BLaER1 (cell line): ENCODE results near the gene H1-8.

Experiments
- H3K27ac ChIP-seq: shearing (Covaris generic); formaldehyde crosslinking; 2 replicates; pipeline ENCODE4 v1.8.1; 2022
- H3K27me3 ChIP-seq: shearing (Covaris generic); formaldehyde crosslinking; 2 replicates; pipeline ENCODE4 v1.8.1; 2022
- H3K36me3 ChIP-seq: shearing (Covaris generic); formaldehyde crosslinking; 2 replicates; pipeline ENCODE4 v1.8.1; 2022
- H3K4me1 ChIP-seq: shearing (Covaris generic); formaldehyde crosslinking; 2 replicates; pipeline ENCODE4 v1.8.1; 2022
- H3K4me2 ChIP-seq: shearing (Covaris generic); formaldehyde crosslinking; 2 replicates; pipeline ENCODE4 v1.8.1; 2022
- H3K4me3 ChIP-seq: shearing (Covaris generic); formaldehyde crosslinking; 2 replicates; pipeline ENCODE4 v1.8.1; 2022
- H3K9ac ChIP-seq: shearing (Covaris generic); formaldehyde crosslinking; 2 replicates; pipeline ENCODE4 v1.8.1; 2022
- H3K9me3 ChIP-seq: shearing (Covaris generic); formaldehyde crosslinking; 2 replicates; pipeline ENCODE4 v1.8.1; 2022
- H4K20me1 ChIP-seq: shearing (Covaris generic); formaldehyde crosslinking; 2 replicates; pipeline ENCODE4 v1.8.1; 2022
- Cebpa-rat ChIP-seq: shearing (Covaris generic); IDR thresholded peaks from 2 replicates; pipeline ENCODE4 v1.8.1; 2022

The H1-8 gene

DNA sequence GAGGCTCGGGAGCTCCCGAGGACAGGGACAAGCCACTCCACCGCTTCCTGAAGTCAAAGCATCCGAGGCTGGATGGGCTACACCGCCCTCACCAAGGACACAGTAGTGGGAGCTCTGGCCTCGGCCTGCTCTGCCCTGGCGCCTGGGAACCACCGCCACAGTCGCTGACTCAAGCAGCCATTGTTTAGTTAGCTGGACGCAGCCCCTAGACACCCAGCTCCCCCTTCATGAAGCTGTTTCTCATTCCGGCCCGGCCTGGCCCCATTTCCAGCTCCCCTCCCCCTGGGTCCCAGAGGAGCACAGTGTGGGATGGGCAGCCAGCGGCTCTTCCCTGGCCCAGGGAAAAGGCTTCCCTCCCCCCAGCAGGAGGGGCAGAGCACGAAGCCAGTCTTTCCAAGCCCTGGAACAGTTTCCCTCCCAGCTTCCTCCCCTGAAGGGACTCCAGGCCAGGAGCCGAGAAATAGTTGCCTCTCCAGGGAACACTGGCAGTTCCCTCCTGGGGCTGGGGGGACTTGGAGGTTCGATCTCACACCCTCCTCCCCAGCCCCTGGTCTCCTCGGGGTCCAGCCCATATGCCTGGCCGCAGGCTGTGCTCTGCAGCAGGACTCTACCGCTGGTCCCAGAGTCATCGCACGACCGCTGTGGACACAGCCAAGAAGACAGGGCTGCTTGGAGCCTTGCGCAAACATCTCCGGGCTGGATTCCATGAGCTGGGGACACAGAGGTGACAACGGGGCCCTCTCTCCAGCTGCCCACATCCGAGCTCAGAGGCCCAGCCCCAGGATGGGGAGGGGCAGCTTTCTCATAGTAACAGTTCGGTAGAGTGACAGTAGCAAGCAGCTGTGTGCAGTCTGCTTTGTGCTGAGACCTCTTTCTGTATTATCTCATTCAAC, 53.5 kb downstream of the H1-8 start:
- peak overlapping the region; percentile 55 for H3K4me3 ChIP-seq
- H3K27ac ChIP-seq, result peak overlapping the region; percentile 99
- no peaks in the 10 kb centered on the region for H3K27me3 ChIP-seq
- peak; percentile 51; the same call in 1 of the 2 replicates for TF ChIP-seq Cebpa-rat
- H4K20me1 ChIP-seq, result peaks cover 39% of the 10 kb centered on the region
- peaks cover 98% of the 10 kb centered on the region for H3K4me1 ChIP-seq
- H3K9me3 ChIP-seq, result no peaks in the 10 kb centered on the region
- peaks cover 3% of the 10 kb centered on the region for H3K36me3 ChIP-seq
- H3K9ac ChIP-seq, result peak overlapping the region; percentile 87
- H3K4me2 ChIP-seq, result peak overlapping the region; percentile 100

DNA sequence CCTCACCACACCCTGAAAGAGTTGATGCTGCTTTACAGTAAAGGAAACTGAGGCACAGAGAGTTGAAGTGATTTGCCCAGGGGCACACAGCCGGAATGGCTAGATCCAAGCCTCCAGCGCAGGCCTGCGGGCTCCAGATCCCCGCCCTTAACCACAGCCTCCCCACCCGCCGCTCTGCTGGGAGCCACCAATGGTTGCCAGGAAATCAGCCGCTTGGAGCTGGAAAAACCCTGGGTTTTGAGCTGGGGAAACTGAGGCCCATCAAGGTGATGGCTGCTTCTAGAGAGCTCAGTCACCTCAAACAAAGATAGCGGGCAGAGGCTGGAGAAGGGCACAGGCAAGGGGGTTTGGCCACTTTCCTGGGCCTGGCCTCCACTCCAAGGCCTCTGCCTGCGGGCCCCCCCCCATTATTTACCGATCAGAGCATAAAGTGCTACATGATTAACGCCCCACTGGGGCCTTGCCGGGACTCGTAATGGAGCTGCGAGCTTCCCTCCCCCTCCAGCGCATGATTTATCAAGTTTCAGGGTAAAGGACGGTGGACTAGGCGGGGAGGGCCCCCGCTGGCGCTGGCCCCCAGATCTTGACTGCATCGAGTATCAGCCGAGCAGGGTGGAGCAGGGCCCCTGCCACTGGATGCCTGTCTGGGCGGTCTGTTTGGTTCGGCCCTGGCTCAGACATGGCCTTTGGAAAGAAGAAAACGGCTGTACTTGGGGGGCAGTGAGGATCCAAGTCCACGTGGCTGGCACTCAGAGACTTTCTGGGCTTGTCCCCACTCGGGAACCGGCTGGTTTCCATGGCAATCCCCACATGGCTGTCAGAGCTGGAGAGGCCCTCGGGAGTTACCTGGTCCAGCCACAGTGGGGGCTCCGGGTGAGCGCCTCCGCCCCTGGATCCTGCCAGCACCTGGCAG, 54.4 kb downstream of the H1-8 start:
- Histone ChIP-seq H3K9ac (peak overlapping the region; percentile 87), H3K9me3 (no peaks in the 10 kb centered on the region), H3K4me1 (peaks cover 98% of the 10 kb centered on the region), H3K4me2 (peak overlapping the region; percentile 100), H3K27ac (peak overlapping the region; percentile 99), H3K4me3 (peak overlapping the region; percentile 55), H3K27me3 (no peaks in the 10 kb centered on the region), H3K36me3 (peaks cover 12% of the 10 kb centered on the region), H4K20me1 (peaks cover 48% of the 10 kb centered on the region)
- no peak for TF ChIP-seq Cebpa-rat

DNA sequence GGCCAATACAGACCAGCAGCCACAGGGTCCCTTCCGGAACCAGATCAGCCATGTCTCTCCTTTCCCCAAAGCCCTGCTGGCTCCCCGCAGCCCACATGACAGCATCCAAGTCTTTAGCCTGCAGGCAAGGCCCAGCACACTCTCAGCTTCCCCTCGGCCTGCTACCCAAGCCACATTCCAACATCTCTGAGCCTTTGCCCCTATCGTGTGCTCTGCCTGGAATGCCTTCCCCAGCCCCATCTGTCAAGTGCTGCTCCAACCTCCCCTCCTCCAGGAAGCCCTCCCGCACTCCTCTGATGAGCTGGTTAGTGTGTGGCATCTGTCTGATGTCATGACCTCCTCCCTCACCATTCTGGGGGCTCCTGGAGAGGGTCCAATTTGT, 55.0 kb downstream of the H1-8 start:
- H3K4me2 ChIP-seq, result peak overlapping the region; percentile 100
- H3K4me3 ChIP-seq, result peak overlapping the region; percentile 55
- H3K27ac ChIP-seq, result peak overlapping the region; percentile 99
- H3K27me3 ChIP-seq, result no peaks in the 10 kb centered on the region
- TF ChIP-seq Cebpa-rat, result no peak
- H4K20me1 ChIP-seq, result peaks cover 54% of the 10 kb centered on the region
- peaks cover 100% of the 10 kb centered on the region for H3K4me1 ChIP-seq
- H3K36me3 ChIP-seq, result peaks cover 17% of the 10 kb centered on the region
- H3K9ac ChIP-seq, result peak overlapping the region; percentile 87
- H3K9me3 ChIP-seq, result no peaks in the 10 kb centered on the region

DNA sequence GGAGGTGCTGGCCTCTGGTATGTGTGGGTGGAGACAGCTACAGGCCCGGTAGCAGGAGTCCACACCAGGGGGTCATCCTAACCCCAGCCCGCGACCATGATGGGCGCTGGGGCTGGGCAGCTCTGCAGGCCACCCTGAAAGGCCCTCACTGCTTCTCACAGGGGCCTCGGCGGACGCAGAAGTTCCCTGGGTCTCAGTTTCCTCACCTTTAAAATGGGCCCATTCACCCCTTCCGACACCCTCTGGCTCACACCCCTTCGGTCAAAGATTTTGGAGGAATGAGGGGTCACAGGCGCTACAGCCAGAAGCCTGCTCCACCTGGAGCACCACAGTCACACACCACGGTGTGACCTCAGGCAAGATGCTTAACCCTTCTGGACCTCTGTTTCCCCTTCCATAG, 55.5 kb downstream of the H1-8 start:
- Histone ChIP-seq H3K4me3 (peak overlapping the region; percentile 55), H3K4me1 (peaks cover 100% of the 10 kb centered on the region), H4K20me1 (peaks cover 59% of the 10 kb centered on the region), H3K27ac (peak overlapping the region; percentile 99), H3K27me3 (no peaks in the 10 kb centered on the region), H3K9ac (peak overlapping the region; percentile 87; the same call in 1 of the 2 replicates), H3K36me3 (peaks cover 19% of the 10 kb centered on the region), H3K4me2 (peak overlapping the region; percentile 100), H3K9me3 (no peaks in the 10 kb centered on the region)
- TF ChIP-seq Cebpa-rat, result no peak

DNA sequence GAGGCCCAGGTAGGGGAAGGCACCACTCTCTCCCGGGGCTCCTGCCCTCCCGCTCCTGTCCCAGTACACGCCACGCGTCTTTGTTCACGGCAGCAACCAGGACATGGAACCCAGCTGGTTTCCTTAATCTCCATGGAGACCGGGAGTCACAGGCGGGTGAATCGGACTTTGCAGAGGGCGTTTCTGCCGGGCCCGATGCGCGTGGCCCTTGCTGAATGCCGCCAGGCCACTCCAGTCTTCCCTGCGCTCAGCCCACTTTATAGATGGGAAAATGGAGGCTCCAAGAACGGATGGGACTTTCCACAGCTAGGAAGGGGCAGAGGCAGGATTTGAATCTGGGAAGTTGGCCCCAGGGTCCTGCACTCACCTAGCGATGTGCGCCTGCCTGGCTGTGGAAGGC, 56.1 kb downstream of the H1-8 start:
- no peak for TF ChIP-seq Cebpa-rat
- Histone ChIP-seq H3K27me3 (no peaks in the 10 kb centered on the region), H3K9me3 (no peaks in the 10 kb centered on the region), H4K20me1 (peaks cover 65% of the 10 kb centered on the region), H3K4me3 (peak overlapping the region; percentile 39), H3K9ac (peak overlapping the region; percentile 87; the same call in 1 of the 2 replicates), H3K4me1 (peaks cover 100% of the 10 kb centered on the region), H3K36me3 (peaks cover 19% of the 10 kb centered on the region), H3K4me2 (peak overlapping the region; percentile 100), H3K27ac (peak overlapping the region; percentile 99)

DNA sequence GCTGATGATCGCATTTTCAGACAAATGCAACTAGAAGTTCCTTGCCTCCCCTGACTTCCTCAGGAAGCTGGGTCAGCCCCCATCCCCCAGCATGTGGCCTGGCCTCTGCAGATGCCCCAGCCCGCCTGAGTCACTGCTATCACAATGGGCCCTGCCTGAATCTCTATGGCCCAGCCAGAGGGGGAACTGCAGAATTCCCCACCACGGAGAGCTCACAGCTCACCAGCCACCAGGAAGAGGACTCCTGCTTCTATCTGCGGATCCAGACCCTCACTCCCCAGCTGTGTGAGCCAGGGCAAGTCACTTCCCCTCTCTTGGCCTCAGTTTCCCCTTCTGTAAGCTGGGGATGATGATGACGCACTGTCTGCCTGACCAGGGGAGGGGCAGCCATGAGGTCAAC, 56.6 kb downstream of the H1-8 start:
- H3K9ac ChIP-seq, result peak overlapping the region; percentile 87
- no peak for TF ChIP-seq Cebpa-rat
- peaks cover 100% of the 10 kb centered on the region for H3K4me1 ChIP-seq
- H3K36me3 ChIP-seq, result peaks cover 19% of the 10 kb centered on the region
- peaks cover 70% of the 10 kb centered on the region for H4K20me1 ChIP-seq
- H3K27ac ChIP-seq, result peak overlapping the region; percentile 99
- peak overlapping the region; percentile 39 for H3K4me3 ChIP-seq
- no peaks in the 10 kb centered on the region for H3K27me3 ChIP-seq
- H3K4me2 ChIP-seq, result peak overlapping the region; percentile 100
- H3K9me3 ChIP-seq, result no peaks in the 10 kb centered on the region

DNA sequence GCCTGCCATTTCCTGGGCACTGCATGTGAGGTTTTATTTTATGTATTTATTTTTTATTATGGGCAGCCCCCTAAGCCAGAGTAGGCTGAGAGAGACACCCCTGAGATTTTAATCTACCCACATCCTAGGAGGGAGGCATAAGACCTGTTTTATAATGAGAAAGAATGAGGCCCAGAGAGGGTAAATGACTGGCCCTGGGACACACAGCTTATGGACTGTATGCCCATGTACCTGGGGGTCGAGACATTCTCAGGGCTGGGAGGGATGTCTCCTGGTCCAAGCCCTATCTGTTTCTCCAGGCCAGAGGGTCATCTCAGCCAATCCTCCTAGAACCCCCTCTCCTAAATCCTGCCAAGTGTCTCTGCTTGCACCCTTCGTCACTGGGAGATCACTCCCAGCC, 57.4 kb downstream of the H1-8 start:
- Histone ChIP-seq H3K36me3 (peaks cover 19% of the 10 kb centered on the region), H3K4me1 (peaks cover 96% of the 10 kb centered on the region), H3K4me2 (peak overlapping the region; percentile 100), H3K27ac (peak overlapping the region; percentile 99; the same call in 1 of the 2 replicates), H3K9ac (peak overlapping the region; percentile 87), H3K9me3 (no peaks in the 10 kb centered on the region), H4K20me1 (peaks cover 76% of the 10 kb centered on the region), H3K4me3 (peak overlapping the region; percentile 39; the same call in 1 of the 2 replicates), H3K27me3 (no peaks in the 10 kb centered on the region)
- no peak for TF ChIP-seq Cebpa-rat
